Caco-2 (cell line): ENCODE measurements around the gene CYTH2. TPM values are rescaled to one million over a fixed set of nuclear protein-coding genes. Genes with fewer than 3 reads are reported as not detected.

Source experiments
- BruUV-seq: library from RNA; stranded (reverse); fragments of 400-500 nt; replicated peaks from 2 replicates; lab custom pipeline; 2021; lab: Mats Ljungman, UMichigan
- CTCF ChIA-PET: fragments of 300-600 bp; sonication (Branson Sonifier 250); formaldehyde crosslinking; loops from one replicate; lab custom pipeline; 2022; ENCODE audit warnings: antibody characterized with exemption; lab: Charles Lee
- POLR2A ChIA-PET: fragments of 300-600 bp; sonication (Branson Sonifier 250); formaldehyde crosslinking; loops from one replicate; lab custom pipeline; 2022; ENCODE audit warnings: antibody characterized with exemption; lab: Charles Lee
- DNase-seq, 2 experiments: peaks; one replicate each; pipeline versions ENCODE4 v3.0.0 to v3.0.0-alpha.2; 2020 to 2022
- H3K27me3 ChIP-seq: replicated peaks from 2 replicates; pipeline ENCODE4 v1.6.0; 2011; ENCODE audit warnings: low read length; ENCODE audit not compliant: control insufficient read depth, insufficient read depth
- H3K36me3 ChIP-seq: 2 replicates; pipeline ENCODE4 v1.5.1; 2011; ENCODE audit warnings: low read length; ENCODE audit not compliant: control insufficient read depth, insufficient read depth
- H3K4me1 ChIP-seq: fragments of 250-450 bp; sonication (Bioruptor Pico); 2 replicates; pipeline ENCODE4 v1.5.1; 2020; ENCODE audit warnings: mild to moderate bottlenecking
- H3K4me3 ChIP-seq: 2 replicates; pipeline ENCODE4 v1.5.1; 2011; ENCODE audit warnings: low read depth, mild to moderate bottlenecking, control low read depth, low read length
- H3K9me3 ChIP-seq: fragments of 250-450 bp; sonication (Bioruptor Pico); 2 replicates; pipeline ENCODE4 v1.5.1; 2020; ENCODE audit warnings: mild to moderate bottlenecking, moderate library complexity
- H3K27ac Mint-ChIP-seq: one replicate; pipeline ENCODE4 v1.8.0; 2022; ENCODE audit warnings: mixed read lengths; ENCODE audit not compliant: unreplicated experiment
- H3K27me3 Mint-ChIP-seq: one replicate; pipeline ENCODE4 v1.8.0; 2022; ENCODE audit warnings: mixed read lengths; ENCODE audit not compliant: insufficient read depth, unreplicated experiment
- H3K36me3 Mint-ChIP-seq: one replicate; pipeline ENCODE4 v1.8.0; 2022; ENCODE audit warnings: mild to moderate bottlenecking, mixed read lengths; ENCODE audit not compliant: insufficient read depth, unreplicated experiment
- H3K4me1 Mint-ChIP-seq: one replicate; pipeline ENCODE4 v1.8.0; 2022; ENCODE audit warnings: low read depth, mixed read lengths; ENCODE audit not compliant: unreplicated experiment
- H3K4me3 Mint-ChIP-seq: one replicate; pipeline ENCODE4 v1.8.0; 2022; ENCODE audit warnings: mild to moderate bottlenecking, moderate library complexity, mixed read lengths; ENCODE audit not compliant: unreplicated experiment
- H3K9me3 Mint-ChIP-seq: one replicate; pipeline ENCODE4 v1.8.0; 2022; ENCODE audit warnings: mixed read lengths; ENCODE audit not compliant: unreplicated experiment
- intact Hi-C: fragments of 100-400 bp; cut with micrococcal nuclease; formaldehyde crosslinking; loops from one replicate; pipeline ENCODE4 v1.10.0; 2022; ENCODE audit not compliant: unreplicated experiment
- total RNA-seq: library from RNA; stranded (reverse); gene quantifications from 2 replicates; pipeline ENCODE4 v1.2.3, GENCODE V29; 2022
- TF ChIP-seq, protein P1 (sequence below), 2 experiments: fragments of 200-600 bp in 1 of 2; IDR thresholded peaks; 1 replicate in 1 of 2; 2 replicates in 1 of 2; pipeline versions ENCODE4 v1.5.1 to v1.8.0; 2011 to 2022; ENCODE audit warnings: antibody characterized with exemption in 1 of 2, control low read depth in 1 of 2, inconsistent platforms in 1 of 2, low read depth in 1 of 2, low read length in 1 of 2, mild to moderate bottlenecking in 1 of 2, moderate library complexity in 1 of 2; ENCODE audit not compliant: insufficient read depth in 1 of 2, severe bottlenecking in 1 of 2, unreplicated experiment in 1 of 2

The CYTH2 gene
- total RNA-seq, 1 experiment from 2014 or later = 74.6 TPM

DNA sequence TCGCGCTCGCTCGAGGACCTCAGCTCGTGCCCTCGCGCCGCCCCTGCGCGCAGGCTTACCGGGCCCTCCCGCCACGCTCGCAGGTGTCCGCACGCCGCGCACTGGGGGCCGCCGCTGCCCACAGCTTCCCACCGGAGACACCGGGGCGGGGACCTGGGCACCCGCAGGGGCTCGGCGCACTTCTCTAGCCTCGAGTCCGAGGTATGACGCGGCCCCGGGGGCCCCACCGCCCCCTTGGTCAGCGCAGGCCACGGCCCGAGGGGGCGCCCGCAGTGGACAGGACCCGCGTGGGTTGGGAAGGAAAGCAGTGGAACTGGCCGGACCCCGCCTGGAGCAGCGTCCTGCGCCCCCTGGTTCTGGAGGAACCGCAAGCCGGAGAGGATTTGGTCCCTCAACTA is 25.4 kb upstream of the CYTH2 start:
- BruUV-seq = no TSS peak
- Mint-ChIP-seq H3K27ac (no peak overlapping the region), H3K9me3 (no peaks in the 10 kb centered on the region), H3K4me3 (no peak overlapping the region), H3K4me1 (peaks cover 21% of the 10 kb centered on the region), H3K27me3 (no peaks in the 10 kb centered on the region), H3K36me3 (peaks cover 33% of the 10 kb centered on the region)
- no peaks in the 10 kb centered on the region for H3K27me3 ChIP-seq
- DNase-seq = no peak
- ChIA-PET CTCF (interaction anchor here (0.7 kb wide), 2 partner anchors 335 to 1559 kb away, joined by 4 to 8 read pairs; no protein-coding TSS in a partner anchor), POLR2A (no interaction called here)
- H3K4me3 ChIP-seq = no peak overlapping the region
- intact Hi-C loops = loop anchor here (2.0 kb wide), 4 partner anchors 43 to 123 kb away; a partner anchor contains a TSS
- no peaks in the 10 kb centered on the region; the same call in 1 of the 2 replicates for H3K36me3 ChIP-seq
- H3K9me3 ChIP-seq = no peaks in the 10 kb centered on the region
- H3K4me1 ChIP-seq = peaks cover 10% of the 10 kb centered on the region
- TF ChIP-seq, protein P1, sequence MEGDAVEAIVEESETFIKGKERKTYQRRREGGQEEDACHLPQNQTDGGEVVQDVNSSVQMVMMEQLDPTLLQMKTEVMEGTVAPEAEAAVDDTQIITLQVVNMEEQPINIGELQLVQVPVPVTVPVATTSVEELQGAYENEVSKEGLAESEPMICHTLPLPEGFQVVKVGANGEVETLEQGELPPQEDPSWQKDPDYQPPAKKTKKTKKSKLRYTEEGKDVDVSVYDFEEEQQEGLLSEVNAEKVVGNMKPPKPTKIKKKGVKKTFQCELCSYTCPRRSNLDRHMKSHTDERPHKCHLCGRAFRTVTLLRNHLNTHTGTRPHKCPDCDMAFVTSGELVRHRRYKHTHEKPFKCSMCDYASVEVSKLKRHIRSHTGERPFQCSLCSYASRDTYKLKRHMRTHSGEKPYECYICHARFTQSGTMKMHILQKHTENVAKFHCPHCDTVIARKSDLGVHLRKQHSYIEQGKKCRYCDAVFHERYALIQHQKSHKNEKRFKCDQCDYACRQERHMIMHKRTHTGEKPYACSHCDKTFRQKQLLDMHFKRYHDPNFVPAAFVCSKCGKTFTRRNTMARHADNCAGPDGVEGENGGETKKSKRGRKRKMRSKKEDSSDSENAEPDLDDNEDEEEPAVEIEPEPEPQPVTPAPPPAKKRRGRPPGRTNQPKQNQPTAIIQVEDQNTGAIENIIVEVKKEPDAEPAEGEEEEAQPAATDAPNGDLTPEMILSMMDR (IDR thresholded peaks at IDR 0.05; ENCODE audit: insufficient read depth in 1 of 2, low read depth in 1 of 2, low read length in 1 of 2, severe bottlenecking in 1 of 2, unreplicated experiment in 1 of 2) = no peak

DNA sequence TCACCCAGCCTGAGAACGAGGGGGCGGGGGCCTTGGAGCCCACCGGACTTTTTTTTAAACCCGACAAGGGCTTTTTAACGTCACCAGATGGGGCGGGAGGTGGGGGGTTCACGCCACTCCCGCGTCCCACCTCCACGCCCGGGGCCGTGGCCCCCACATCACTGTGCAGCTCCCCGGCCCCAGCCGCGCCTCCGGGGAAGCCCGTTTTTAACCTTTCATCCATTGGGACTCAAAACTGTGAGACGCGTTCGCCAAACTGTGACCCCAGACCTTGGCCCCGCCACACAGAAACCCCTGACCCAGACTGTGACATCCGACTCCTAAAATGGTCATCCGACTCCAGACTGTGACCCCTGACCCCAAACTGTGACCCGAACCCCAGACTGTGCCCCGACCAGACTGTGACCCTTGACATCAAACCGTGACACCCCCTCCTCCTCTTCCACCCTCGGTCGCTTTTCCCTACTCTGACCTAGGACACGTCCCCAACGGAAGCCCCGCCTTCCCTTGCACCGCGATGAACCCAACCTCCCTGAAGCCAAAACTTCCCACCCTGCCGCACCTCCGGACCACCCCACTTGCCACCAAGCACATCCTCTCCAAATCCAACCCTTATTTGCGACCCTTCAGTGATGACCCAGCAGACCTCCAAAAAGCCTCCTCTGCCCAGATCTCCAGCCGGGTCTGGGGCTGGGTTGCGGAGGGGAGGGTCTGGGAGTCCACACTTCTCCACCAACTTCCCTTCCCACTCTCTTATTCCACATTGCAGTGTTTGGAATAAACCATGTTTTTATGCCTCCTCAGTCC is 24.8 kb upstream of the CYTH2 start:
- ChIA-PET CTCF (interaction anchor here (0.7 to 1.9 kb wide), 3 partner anchors 140 to 1560 kb away, joined by 4 to 10 read pairs (median 8); no protein-coding TSS in a partner anchor), POLR2A (no interaction called here)
- H3K27me3 ChIP-seq = no peaks in the 10 kb centered on the region
- DNase-seq = no peak
- no peak overlapping the region for H3K4me3 ChIP-seq
- H3K36me3 ChIP-seq = no peaks in the 10 kb centered on the region; the same call in 1 of the 2 replicates
- Mint-ChIP-seq H3K36me3 (peaks cover 40% of the 10 kb centered on the region), H3K27me3 (no peaks in the 10 kb centered on the region), H3K27ac (peak overlapping the region; percentile 99), H3K4me3 (peak overlapping the region; percentile 97), H3K9me3 (no peaks in the 10 kb centered on the region), H3K4me1 (peaks cover 21% of the 10 kb centered on the region)
- TF ChIP-seq, protein P1 (IDR thresholded peaks at IDR 0.05; ENCODE audit: insufficient read depth in 1 of 2, low read depth in 1 of 2, low read length in 1 of 2, severe bottlenecking in 1 of 2, unreplicated experiment in 1 of 2) = no peak
- intact Hi-C loops = loop anchor here (2.0 kb wide), 4 partner anchors 44 to 124 kb away; a partner anchor contains a TSS
- BruUV-seq = no TSS peak
- no peaks in the 10 kb centered on the region for H3K9me3 ChIP-seq
- peaks cover 10% of the 10 kb centered on the region for H3K4me1 ChIP-seq

DNA sequence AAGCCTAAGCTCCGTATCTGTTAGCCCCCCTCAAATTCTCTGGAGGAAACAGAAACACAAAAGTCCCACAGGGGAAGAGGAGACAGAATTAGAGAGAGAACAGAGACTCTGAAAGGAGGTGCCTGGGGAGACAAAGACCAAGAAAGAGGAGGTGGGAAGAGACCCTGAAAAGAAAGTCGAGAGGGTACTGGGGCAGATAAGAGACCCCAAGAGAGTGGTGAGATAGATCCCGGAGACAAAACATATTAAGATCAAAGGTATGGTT is 24.3 kb upstream of the CYTH2 start:
- Histone ChIP-seq H3K9me3 (no peaks in the 10 kb centered on the region), H3K4me3 (peak overlapping the region; percentile 68), H3K4me1 (peaks cover 10% of the 10 kb centered on the region), H3K36me3 (no peaks in the 10 kb centered on the region; the same call in 1 of the 2 replicates), H3K27me3 (no peaks in the 10 kb centered on the region)
- H3K9me3 Mint-ChIP-seq = no peaks in the 10 kb centered on the region
- H3K27ac Mint-ChIP-seq = peak overlapping the region; percentile 99
- H3K4me1 Mint-ChIP-seq = peaks cover 21% of the 10 kb centered on the region
- intact Hi-C loops = loop anchor here (1.0 to 2.0 kb wide), 5 partner anchors 44 to 139 kb away; a partner anchor contains a TSS
- CTCF ChIA-PET = interaction anchor here (1.0 to 2.6 kb wide), 6 partner anchors 54 to 139 kb away, joined by 3 to 22 read pairs (median 7); partner anchors contain the start of genes KDELR1, SYNGR4 and TMEM143
- TF ChIP-seq, protein P1 (IDR thresholded peaks at IDR 0.05; ENCODE audit: insufficient read depth in 1 of 2, low read depth in 1 of 2, low read length in 1 of 2, severe bottlenecking in 1 of 2, unreplicated experiment in 1 of 2) = no peak
- POLR2A ChIA-PET = no interaction called here
- no TSS peak for BruUV-seq
- peaks cover 45% of the 10 kb centered on the region for H3K36me3 Mint-ChIP-seq
- DNase-seq = no peak
- no peaks in the 10 kb centered on the region for H3K27me3 Mint-ChIP-seq
- H3K4me3 Mint-ChIP-seq = peak overlapping the region; percentile 97
